ENCODE results near the gene TBX3. TPM values are rescaled to one million over a fixed set of nuclear protein-coding genes. Genes with fewer than 3 reads are reported as not detected.

TBX3 gene
- total and polyA plus RNA-seq, 4 donors: 5.8 to 26.8 (median 17.6) TPM

- DNase-seq (ENCODE audit: low spot score): no peak
- no peaks in the 10 kb centered on the region for H3K9me3 ChIP-seq (ENCODE audit: control insufficient read depth in 4 of 4, low read length in 3 of 4)
- H3K9ac ChIP-seq (ENCODE audit: low read depth in 1 of 2, low read length in 2 of 2): no peak overlapping the region
- H3K36me3 ChIP-seq (ENCODE audit: control insufficient read depth in 4 of 4, insufficient read depth in 3 of 4, low read depth in 1 of 4, low read length in 3 of 4): peaks cover 3 to 34% (median 14%) of the 10 kb centered on the region in 4 donors
- TF ChIP-seq MAX (IDR thresholded peaks at IDR 0.05) (no peak), ZBTB33 (IDR thresholded peaks at IDR 0.05) (no peak), RXRA (IDR thresholded peaks at IDR 0.05) (no peak), EGR1 (IDR thresholded peaks at IDR 0.05; ENCODE audit: low read depth in 2 of 2) (no peak), HNF4G (IDR thresholded peaks at IDR 0.05) (no peak), FOXA1 (IDR thresholded peaks at IDR 0.05) (no peak), REST (IDR thresholded peaks at IDR 0.05) (no peak), GABPA (IDR thresholded peaks at IDR 0.05 in 1 of 2, conservative IDR thresholded peaks at IDR 0.05 in 1 of 2) (no peak), TAF1 (conservative IDR thresholded peaks at IDR 0.05) (no peak), FOXA2 (IDR thresholded peaks at IDR 0.05) (no peak), JUND (IDR thresholded peaks at IDR 0.05) (no peak), HNF4A (conservative IDR thresholded peaks at IDR 0.05) (no peak), RAD21 (IDR thresholded peaks at IDR 0.05) (no peak), ATF3 (IDR thresholded peaks at IDR 0.05) (no peak), SP1 (IDR thresholded peaks at IDR 0.05) (no peak), YY1 (IDR thresholded peaks at IDR 0.05) (no peak)
- peaks cover 4 to 29% (median 15%) of the 10 kb centered on the region in 4 donors for H3K4me1 ChIP-seq (ENCODE audit: control insufficient read depth in 4 of 4, insufficient read depth in 4 of 4, low read length in 3 of 4)
- no peak overlapping the region for H3K4me3 ChIP-seq (ENCODE audit: low read depth in 1 of 3, low read length in 3 of 3)
- WGBS: 56% methylated on average over 10 of the region's 10 CpGs
- no peaks in the 10 kb centered on the region for H3K27me3 ChIP-seq (ENCODE audit: control insufficient read depth in 4 of 4, insufficient read depth in 4 of 4, low read length in 3 of 4)
- H3K27ac ChIP-seq (ENCODE audit: low read depth in 1 of 2, low read length in 2 of 2): no peak overlapping the region
Measured at GRCh38 chr12:114673169-114673833, 10.7 kb downstream of the TBX3 start.

- Histone ChIP-seq H3K4me1 (ENCODE audit: control insufficient read depth in 4 of 4, insufficient read depth in 4 of 4, low read length in 3 of 4) (peaks cover 4 to 30% (median 15%) of the 10 kb centered on the region in 4 donors), H3K9me3 (ENCODE audit: control insufficient read depth in 4 of 4, low read length in 3 of 4) (no peaks in the 10 kb centered on the region), H3K4me3 (ENCODE audit: low read depth in 1 of 3, low read length in 3 of 3) (no peak overlapping the region), H3K36me3 (ENCODE audit: control insufficient read depth in 4 of 4, insufficient read depth in 3 of 4, low read depth in 1 of 4, low read length in 3 of 4) (peaks cover 3 to 34% (median 14%) of the 10 kb centered on the region in 4 donors), H3K9ac (ENCODE audit: low read depth in 1 of 2, low read length in 2 of 2) (no peak overlapping the region), H3K27ac (ENCODE audit: low read depth in 1 of 2, low read length in 2 of 2) (no peak overlapping the region), H3K27me3 (ENCODE audit: control insufficient read depth in 4 of 4, insufficient read depth in 4 of 4, low read length in 3 of 4) (no peaks in the 10 kb centered on the region)
- no peak for DNase-seq (ENCODE audit: low spot score)
- TF ChIP-seq RXRA (IDR thresholded peaks at IDR 0.05): no peak
- no peak for TF ChIP-seq FOXA1 (IDR thresholded peaks at IDR 0.05)
- no peak for TF ChIP-seq EGR1 (IDR thresholded peaks at IDR 0.05; ENCODE audit: low read depth in 2 of 2)
- TF ChIP-seq REST (IDR thresholded peaks at IDR 0.05): no peak
- TF ChIP-seq JUND (IDR thresholded peaks at IDR 0.05): no peak
- TF ChIP-seq SP1 (IDR thresholded peaks at IDR 0.05): no peak
- no peak for TF ChIP-seq TAF1 (conservative IDR thresholded peaks at IDR 0.05)
- TF ChIP-seq RAD21 (IDR thresholded peaks at IDR 0.05): no peak
- no peak for TF ChIP-seq FOXA2 (IDR thresholded peaks at IDR 0.05)
- TF ChIP-seq YY1 (IDR thresholded peaks at IDR 0.05): no peak
- no peak for TF ChIP-seq HNF4A (conservative IDR thresholded peaks at IDR 0.05)
- TF ChIP-seq HNF4G (IDR thresholded peaks at IDR 0.05): no peak
- 74% methylated on average over 4 of the region's 4 CpGs for WGBS
Measured at GRCh38 chr12:114672817-114673168, 11.2 kb downstream of the TBX3 start.

Data from liver (tissue), 9 donors.